Sigmoid colon (tissue), 7 donors: Measurements from ENCODE around the gene MCRS1. TPM values are rescaled to one million over a fixed set of nuclear protein-coding genes. Genes with fewer than 3 reads are reported as not detected.
"Not testable (repeated sequence)": the region's sequence is repeated elsewhere in the genome, so short reads cannot be mapped to it uniquely, and the experiment has no call there.

ENCODE experiments used
- DNase-seq: peaks from one replicate; pipeline ENCODE4 v3.0.0-alpha.2; 2019
- H3K27ac ChIP-seq, 4 donors: fragments of 200-600 bp; sonication (generic); one replicate each; pipeline ENCODE4 v1.5.1; 2016 to 2019; ENCODE audit warnings: mild to moderate bottlenecking in 1 of 4
- H3K27me3 ChIP-seq, 3 donors: fragments of 200-600 bp; sonication (generic); one replicate each; pipeline ENCODE4 v1.5.1; 2019; ENCODE audit warnings: mild to moderate bottlenecking in 1 of 3
- H3K36me3 ChIP-seq, 4 donors: fragments of 200-600 bp; sonication (generic); one replicate each; pipeline ENCODE4 v1.5.1; 2016 to 2019
- H3K4me1 ChIP-seq, 4 donors: fragments of 200-600 bp; sonication (generic); one replicate each; pipeline ENCODE4 v1.5.1; 2017 to 2019
- H3K4me3 ChIP-seq, 4 donors: fragments of 200-600 bp; sonication (generic); one replicate each; pipeline ENCODE4 v1.5.1; 2017 to 2019; ENCODE audit warnings: mild to moderate bottlenecking in 2 of 4, moderate library complexity in 1 of 4
- H3K9me3 ChIP-seq, 4 donors: fragments of 200-600 bp in 3 of 4; sonication (generic) in 3 of 4; one replicate each; pipeline versions ENCODE4 v1.5.1 to v1.6.1; 2013 to 2019
- CTCF ChIP-seq, 4 experiments: fragments of 450-650 bp in 3 of 4; fragments of 200-600 bp in 1 of 4; IDR thresholded peaks; one replicate each; pipeline ENCODE4 v1.5.1; 2016 to 2019; ENCODE audit warnings: antibody characterized with exemption in 4 of 4, mild to moderate bottlenecking in 3 of 4, moderate library complexity in 2 of 4
- EP300 ChIP-seq, 4 donors: sonication (generic); formaldehyde crosslinking; IDR thresholded peaks; one replicate each; pipeline ENCODE4 v1.6.1; 2017; ENCODE audit warnings: antibody characterized with exemption in 4 of 4
- POLR2A ChIP-seq, 2 donors: fragments of 450-650 bp; IDR thresholded peaks; one replicate each; pipeline ENCODE4 v1.6.1; 2016; ENCODE audit warnings: antibody characterized with exemption in 2 of 2, mild to moderate bottlenecking in 2 of 2, moderate library complexity in 2 of 2
- POLR2AphosphoS5 ChIP-seq, 4 donors: sonication (generic); formaldehyde crosslinking; IDR thresholded peaks; one replicate each; pipeline ENCODE4 v1.6.1; 2017; ENCODE audit warnings: antibody characterized with exemption in 4 of 4
- WGBS, 2 donors: extraction: QIAGEN DNeasy Blood & Tissue Kit; methylation state at CpG; one replicate each; pipeline ENCODE4 v1.1.7; 2013; 5-methylcytosine and 5-hydroxymethylcytosine counted together
- intact Hi-C: fragments of 100-400 bp; cut with DNase I; formaldehyde crosslinking; loops from one replicate; pipeline ENCODE4 v1.15.1; 2023
- polyA plus RNA-seq, 3 donors: library from polyadenylated mRNA; stranded (reverse); fragments of 200-250 nt; gene quantifications; one replicate each; pipeline ENCODE4 v1.2.3, GENCODE V29; 2013
- total RNA-seq, 4 donors: library from RNA; depleted of rRNA; stranded (reverse); fragments of >200 nt; gene quantifications; one replicate each; pipeline ENCODE4 v1.1.0, GENCODE V29; 2016
- donor health status: healthy with polysubstance abuse.
- donor health status: Bipolar disorder and iron deficiency.
- donor health status: healthy.

The MCRS1 gene, protein sequence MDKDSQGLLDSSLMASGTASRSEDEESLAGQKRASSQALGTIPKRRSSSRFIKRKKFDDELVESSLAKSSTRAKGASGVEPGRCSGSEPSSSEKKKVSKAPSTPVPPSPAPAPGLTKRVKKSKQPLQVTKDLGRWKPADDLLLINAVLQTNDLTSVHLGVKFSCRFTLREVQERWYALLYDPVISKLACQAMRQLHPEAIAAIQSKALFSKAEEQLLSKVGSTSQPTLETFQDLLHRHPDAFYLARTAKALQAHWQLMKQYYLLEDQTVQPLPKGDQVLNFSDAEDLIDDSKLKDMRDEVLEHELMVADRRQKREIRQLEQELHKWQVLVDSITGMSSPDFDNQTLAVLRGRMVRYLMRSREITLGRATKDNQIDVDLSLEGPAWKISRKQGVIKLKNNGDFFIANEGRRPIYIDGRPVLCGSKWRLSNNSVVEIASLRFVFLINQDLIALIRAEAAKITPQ
- total RNA-seq (10 to 100 TPM; 33.6 to 59.3 (median 48.0) TPM), polyA plus RNA-seq (10 to 100 TPM; 43.8 to 61.0 (median 46.0) TPM)

DNA sequence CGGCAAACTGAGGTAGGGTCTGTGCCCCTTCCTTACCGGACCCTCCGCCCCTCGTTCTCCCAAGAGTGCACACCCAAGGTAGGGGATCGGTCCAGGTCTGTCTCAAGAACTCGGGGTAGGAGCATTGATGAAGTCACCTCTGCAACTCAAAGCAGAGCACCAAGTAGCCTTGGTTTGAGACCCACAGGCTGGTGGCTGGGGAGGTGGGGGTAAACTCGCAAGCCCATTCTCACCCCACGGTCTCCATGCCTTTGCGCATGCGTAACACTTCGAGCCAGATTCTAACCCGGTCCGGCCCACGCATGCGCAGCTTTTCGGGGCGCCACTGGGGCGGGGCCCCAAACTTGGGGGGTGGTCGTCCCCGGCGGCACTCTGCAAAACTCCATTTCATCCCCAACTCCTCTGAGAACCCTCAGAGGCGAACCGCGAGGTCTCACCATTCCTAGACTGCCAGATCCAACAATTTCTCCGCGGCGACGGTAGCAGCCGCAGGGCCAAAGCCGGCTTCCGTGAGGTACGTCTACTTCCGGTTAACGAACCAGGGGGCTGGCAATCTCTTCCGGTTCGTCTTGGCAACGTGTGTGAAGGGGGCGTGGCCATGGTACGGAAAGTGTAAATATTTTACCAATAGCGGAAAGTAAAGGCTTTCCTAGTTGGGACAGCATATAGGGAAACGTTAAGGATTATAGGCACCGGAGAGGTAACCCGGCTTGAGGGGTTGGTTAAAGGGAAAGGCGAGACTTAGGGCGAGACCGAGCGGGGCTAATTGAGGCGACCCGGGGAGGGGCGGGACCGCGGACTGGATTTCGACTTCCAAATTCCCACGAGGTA lies at the start of gene MCRS1:
TSS of gene MCRS1 (minus strand) at position 532 of the 831 bp plus-strand sequence. CDS start 1,411 bp downstream, outside the sequence.
- peak; percentile 93 for DNase-seq
- Histone ChIP-seq H3K36me3 (peaks cover 19 to 32% (median 23%) of the 10 kb centered on the region in 4 donors), H3K27ac (peak within 1 kb of the TSS; percentile 85 to 91 (median 88)), H3K4me1 (peaks cover 0 to 51% (median 42%) of the 10 kb centered on the region in 4 donors), H3K27me3 (no peaks in the 10 kb centered on the region), H3K4me3 (peak within 1 kb of the TSS; percentile 66 to 83 (median 75)), H3K9me3 (no peaks in the 10 kb centered on the region)
- TF ChIP-seq POLR2AphosphoS5 (IDR thresholded peaks at IDR 0.05) (peak; percentile 69 to 94 (median 85)), CTCF (IDR thresholded peaks at IDR 0.05) (no peak), POLR2A (IDR thresholded peaks at IDR 0.05) (peak; percentile 42 to 54), EP300 (IDR thresholded peaks at IDR 0.05) (no peak)
- intact Hi-C loops = loop anchor here (5.0 kb wide), 1 partner anchor 54 kb away; the partner anchor contains the start of gene PRPF40B
- 1% methylated on average over 54 of the region's 54 CpGs for WGBS, 2 donors

DNA sequence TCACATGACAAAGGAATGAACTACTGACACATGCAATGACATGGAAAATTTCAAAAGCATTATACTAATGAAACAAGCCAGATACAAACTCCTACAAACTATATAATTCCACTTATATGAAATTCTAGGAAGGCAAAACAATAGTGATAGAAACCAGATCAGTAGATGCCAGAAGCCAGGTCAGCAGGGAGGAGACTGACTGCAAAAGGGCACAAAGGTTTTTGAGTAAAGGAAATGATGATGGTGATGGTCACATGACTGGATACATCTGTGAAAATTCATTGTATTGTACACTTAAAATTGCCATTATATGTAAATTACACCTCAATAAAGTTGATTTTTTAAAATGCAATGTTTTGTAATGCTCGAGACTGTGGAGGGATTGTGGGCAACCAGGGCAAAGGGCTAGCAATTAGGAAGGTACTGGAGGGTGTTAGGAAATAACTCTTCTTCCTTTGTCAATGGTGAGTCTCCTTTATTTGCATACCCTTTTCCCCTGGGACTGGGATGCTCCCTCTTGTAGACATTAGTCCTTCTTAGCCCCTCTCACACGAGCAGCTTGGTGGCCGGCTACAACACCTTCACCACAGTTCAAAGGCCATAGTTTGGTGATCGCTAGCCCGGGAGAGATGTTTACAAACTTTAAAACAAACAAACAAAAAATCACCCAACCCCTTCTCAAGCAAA lies 48.7 kb upstream of the MCRS1 start:
- H3K27me3 ChIP-seq = no peaks in the 10 kb centered on the region
- no peak overlapping the region for H3K27ac ChIP-seq
- WGBS, 2 donors = 49 to 60% methylated on average over 5 of the region's 5 CpGs
- intact Hi-C loops = no loop called here
- H3K9me3 ChIP-seq = no peaks in the 10 kb centered on the region
- H3K4me1 ChIP-seq = peaks cover 0 to 4% (median 3%) of the 10 kb centered on the region in 4 donors
- TF ChIP-seq POLR2AphosphoS5 (IDR thresholded peaks at IDR 0.05) = no peak
- TF ChIP-seq EP300 (IDR thresholded peaks at IDR 0.05) = no peak
- no peak for TF ChIP-seq CTCF (IDR thresholded peaks at IDR 0.05)
- no peak for TF ChIP-seq POLR2A (IDR thresholded peaks at IDR 0.05)
- no peak overlapping the region for H3K4me3 ChIP-seq
- DNase-seq = no peak
- no peaks in the 10 kb centered on the region for H3K36me3 ChIP-seq

GRCh38 chr12:49615725-49616124 lies 47.8 kb upstream of the MCRS1 start:
- TF ChIP-seq POLR2A (IDR thresholded peaks at IDR 0.05) = no peak
- no peak for TF ChIP-seq EP300 (IDR thresholded peaks at IDR 0.05)
- TF ChIP-seq CTCF (IDR thresholded peaks at IDR 0.05) = no peak
- TF ChIP-seq POLR2AphosphoS5 (IDR thresholded peaks at IDR 0.05) = no peak
- no peak for DNase-seq
- no peak overlapping the region for H3K4me3 ChIP-seq
- intact Hi-C loops = no loop called here
- WGBS, 2 donors = 94 to 96% methylated on average over 7 of the region's 7 CpGs
- no peaks in the 10 kb centered on the region for H3K4me1 ChIP-seq
- no peaks in the 10 kb centered on the region for H3K9me3 ChIP-seq
- no peaks in the 10 kb centered on the region for H3K36me3 ChIP-seq
- H3K27ac ChIP-seq = no peak overlapping the region
- H3K27me3 ChIP-seq = no peaks in the 10 kb centered on the region

- DNase-seq = no peak
- TF ChIP-seq POLR2A (IDR thresholded peaks at IDR 0.05) (no peak), POLR2AphosphoS5 (IDR thresholded peaks at IDR 0.05) (no peak), CTCF (IDR thresholded peaks at IDR 0.05) (no peak), EP300 (IDR thresholded peaks at IDR 0.05) (no peak)
- intact Hi-C loops = no loop called here
Observed at GRCh38 chr12:49612210-49612609, 44.3 kb upstream of the MCRS1 start.

DNA sequence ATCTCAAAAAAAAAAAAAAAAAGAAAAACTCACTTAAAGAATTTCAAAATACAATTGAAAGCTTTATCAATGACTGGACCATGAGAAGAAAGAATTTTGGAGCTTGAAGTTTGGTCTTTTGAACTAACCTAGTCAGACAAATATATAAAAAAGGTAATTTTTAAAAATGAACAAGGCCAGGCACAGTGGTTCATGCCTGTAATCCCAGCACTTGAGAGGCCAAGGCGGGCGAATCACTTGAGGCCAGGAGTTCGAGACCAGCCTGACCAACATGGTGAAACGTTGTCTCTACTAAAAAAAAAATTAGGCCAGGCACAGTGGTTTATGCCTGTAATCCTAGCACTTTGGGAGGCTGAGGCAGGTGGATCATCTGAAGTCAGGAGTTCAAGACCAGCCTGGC lies 42.8 kb upstream of the MCRS1 start:
- DNase-seq, intact Hi-C loops, H3K9me3 ChIP-seq, H3K4me1 ChIP-seq, H3K27me3 ChIP-seq, H3K27ac ChIP-seq, H3K36me3 ChIP-seq, H3K4me3 ChIP-seq: not testable (repeated sequence)
- WGBS, 2 donors = 93 to 96% methylated on average over 4 of the region's 4 CpGs

More at GRCh38 chr12:49612210-49612609, 44.3 kb upstream of the MCRS1 start:
- H3K36me3 ChIP-seq = no peaks in the 10 kb centered on the region
- no peaks in the 10 kb centered on the region for H3K9me3 ChIP-seq
- H3K27ac ChIP-seq = no peak overlapping the region
- no peaks in the 10 kb centered on the region for H3K4me1 ChIP-seq
- no peaks in the 10 kb centered on the region for H3K27me3 ChIP-seq
- no peak overlapping the region for H3K4me3 ChIP-seq
